ENCODE data around the gene PC.

PC gene

GRCh38 chr11:66867425-66868040, 90.7 kb downstream of the PC start:
- no peak for DNase-seq

GRCh38 chr11:66866511-66866986, 91.6 kb downstream of the PC start:
- DNase-seq = no peak

- no peak for DNase-seq
Measured at GRCh38 chr11:66866007-66866406, 92.2 kb downstream of the PC start.

GRCh38 chr11:66864924-66865697, 93.1 kb downstream of the PC start:
- peak in 1 of 51 donors; percentile 21 for DNase-seq

GRCh38 chr11:66864172-66864901, 93.8 kb downstream of the PC start:
- no peak for DNase-seq

- DNase-seq = no peak
Measured at GRCh38 chr11:66863428-66864125, 94.6 kb downstream of the PC start.

- DNase-seq = no peak
Measured at GRCh38 chr11:66862559-66863037, 95.6 kb downstream of the PC start.

- no peak for DNase-seq
Measured at GRCh38 chr11:66861774-66862558, 96.2 kb downstream of the PC start.

- no peak for DNase-seq
Measured at GRCh38 chr11:66861038-66861773, 97.0 kb downstream of the PC start.

- DNase-seq = no peak
Measured at GRCh38 chr11:66860449-66860831, 97.7 kb downstream of the PC start.

- DNase-seq = no peak
Measured at GRCh38 chr11:66859686-66860448, 98.3 kb downstream of the PC start.

GRCh38 chr11:66858939-66859685, 99.1 kb downstream of the PC start:
- DNase-seq = no peak

- DNase-seq = no peak
Measured at GRCh38 chr11:66858186-66858938, 99.8 kb downstream of the PC start.

- no peak for DNase-seq
Measured at GRCh38 chr11:66857927-66858185, 100.3 kb downstream of the PC start.

GRCh38 chr11:66857234-66857926, 100.8 kb downstream of the PC start:
- DNase-seq = no peak

- peak in 35 of 51 donors; percentile 47 to 92 (median 73) for DNase-seq
Measured at GRCh38 chr11:66856496-66857233, 101.5 kb downstream of the PC start, which contains the start of gene LRFN4. LRFN4 (plus strand) TSS chr11:66857064; CDS start chr11:66857745, 681 bp downstream.

Measured in hypothalamus (tissue), 51 donors.